ENCODE results near the gene BORCS5.

- TF ChIP-seq POLR2A (IDR thresholded peaks at IDR 0.05; ENCODE audit: low read length) (no peak), GATA1 (IDR thresholded peaks at IDR 0.05; ENCODE audit: low read depth, low read length) (no peak)
Observed at GRCh38 chr12:12364787-12365445, 8.0 kb downstream of the BORCS5 start.
